OCI-M1 (cell line): ENCODE measurements around the gene CDK2AP2.

Source experiments
- DNase-seq: peaks from one replicate; lab custom pipeline; 2025; lab: John Stamatoyannopoulos, UW

The CDK2AP2 gene

GRCh38 chr11:67503119-67504004 lies 4.6 kb downstream of the CDK2AP2 start:
- no peak for DNase-seq

- no peak for DNase-seq
Observed at GRCh38 chr11:67502328-67502979, 5.5 kb downstream of the CDK2AP2 start.

- DNase-seq: no peak
Observed at GRCh38 chr11:67501854-67502253, 6.1 kb downstream of the CDK2AP2 start.

- peak; percentile 19 for DNase-seq
Observed at GRCh38 chr11:67500831-67501715, 6.9 kb downstream of the CDK2AP2 start.

GRCh38 chr11:67500484-67500821 lies 7.5 kb downstream of the CDK2AP2 start:
- DNase-seq: no peak

- no peak for DNase-seq
Observed at GRCh38 chr11:67499808-67500483, 8.0 kb downstream of the CDK2AP2 start.

GRCh38 chr11:67498544-67498972 lies 9.4 kb downstream of the CDK2AP2 start:
- DNase-seq: no peak

- no peak for DNase-seq
Observed at GRCh38 chr11:67497656-67498291, 10.2 kb downstream of the CDK2AP2 start.

- no peak for DNase-seq
Observed at GRCh38 chr11:67496113-67496512, 11.8 kb downstream of the CDK2AP2 start.

GRCh38 chr11:67495234-67496005 lies 12.5 kb downstream of the CDK2AP2 start:
- DNase-seq: no peak

- DNase-seq: no peak
Observed at GRCh38 chr11:67494371-67495233, 13.4 kb downstream of the CDK2AP2 start.

- no peak for DNase-seq
Observed at GRCh38 chr11:67493548-67494370, 14.2 kb downstream of the CDK2AP2 start.

- DNase-seq: no peak
Observed at GRCh38 chr11:67492801-67493547, 15.0 kb downstream of the CDK2AP2 start.

- DNase-seq: no peak
Observed at GRCh38 chr11:67492069-67492727, 15.8 kb downstream of the CDK2AP2 start.

GRCh38 chr11:67491276-67492068 lies 16.5 kb downstream of the CDK2AP2 start:
- DNase-seq: no peak

GRCh38 chr11:67490727-67491065 lies 17.3 kb downstream of the CDK2AP2 start:
- DNase-seq: no peak
